Tibial nerve (tissue), 4 donors: Measurements from ENCODE around the gene KCNT2.

Source experiments
- CTCF ChIP-seq, 5 experiments: fragments of 200-600 bp in 3 of 5; fragments of 450-650 bp in 2 of 5; sonication (generic) in 3 of 5; IDR thresholded peaks; one replicate each; pipeline ENCODE4 v1.5.1; 2016 to 2019; ENCODE audit warnings: antibody characterized with exemption in 5 of 5, mild to moderate bottlenecking in 3 of 5, moderate library complexity in 2 of 5
- EP300 ChIP-seq, 2 donors: sonication (generic); formaldehyde crosslinking; IDR thresholded peaks; one replicate each; pipeline ENCODE4 v1.6.1; 2017; ENCODE audit warnings: antibody characterized with exemption in 2 of 2, mild to moderate bottlenecking in 1 of 2
- POLR2A ChIP-seq, 2 donors: fragments of 450-650 bp; IDR thresholded peaks; one replicate each; pipeline ENCODE4 v1.6.1; 2017; ENCODE audit warnings: antibody characterized with exemption in 2 of 2, mild to moderate bottlenecking in 2 of 2, moderate library complexity in 2 of 2

GRCh38 chr1:196651079-196651478, 42.8 kb upstream of the KCNT2 start:
- no peak for TF ChIP-seq CTCF (IDR thresholded peaks at IDR 0.05)
- TF ChIP-seq POLR2A (IDR thresholded peaks at IDR 0.05) = no peak
- no peak for TF ChIP-seq EP300 (IDR thresholded peaks at IDR 0.05)
